ENCODE results near the gene SNX14. TPM values are rescaled to one million over a fixed set of nuclear protein-coding genes. Genes with fewer than 3 reads are reported as not detected.
"Not testable (repeated sequence)": the region's sequence is repeated elsewhere in the genome, so short reads cannot be mapped to it uniquely, and the experiment has no call there.

The SNX14 gene
- total RNA-seq (2014; rRNA removed; shearing (Covaris generic)) = 96.7 and 100 TPM in 2 replicates

GRCh38 chr6:85593438-85594196 lies at the start of gene SNX14:
Gene SNX14 (minus strand): TSS chr6:85593858. CDS start chr6:85593718, 140 bp downstream.
- H3K27ac ChIP-seq = peak within 1 kb of the TSS; percentile 78
- H3K36me3 ChIP-seq = peaks cover 18% of the 10 kb centered on the region
- DNase-seq (ENCODE audit: low read depth in 1 of 2, low spot score in 2 of 2) = peak; percentile 93 to 97
- no peaks in the 10 kb centered on the region for H3K27me3 ChIP-seq (replicated peaks)
- 0 out of 2 replicates have a peak, but pooled peaks cover 8% of the 10 kb centered on the region for H3K4me1 ChIP-seq (replicated peaks)
- no peaks in the 10 kb centered on the region for H3K9me3 ChIP-seq (replicated peaks)
- H3K4me3 ChIP-seq = peak within 1 kb of the TSS; percentile 64

- Histone ChIP-seq H3K9me3 (replicated peaks) (peaks cover 6% of the 10 kb centered on the region; the same call in 1 of the 2 replicates), H3K27ac (peak within 1 kb of the TSS; percentile 98), H3K36me3 (peaks cover 47% of the 10 kb centered on the region), H3K4me3 (peak within 1 kb of the TSS; percentile 96), H3K4me1 (replicated peaks) (peaks cover 8% of the 10 kb centered on the region), H3K27me3 (replicated peaks) (no peaks in the 10 kb centered on the region)
- peak; percentile 99 for DNase-seq (ENCODE audit: low read depth in 1 of 2, low spot score in 2 of 2)
These were observed 49.3 kb upstream of the SNX14 start, which contains the start of gene SYNCRIP for GRCh38 chr6:85642774-85643536. Gene SYNCRIP (minus strand): TSS chr6:85642886. CDS start chr6:85641439, 1,447 bp downstream.

- H3K4me1 ChIP-seq (replicated peaks) = peaks cover 11% of the 10 kb centered on the region
- peak overlapping the region; percentile 98 for H3K27ac ChIP-seq
- H3K9me3 ChIP-seq (replicated peaks) = peaks cover 6% of the 10 kb centered on the region; the same call in 1 of the 2 replicates
- H3K27me3 ChIP-seq (replicated peaks) = no peaks in the 10 kb centered on the region
- peak; percentile 39 to 54 for DNase-seq (ENCODE audit: low read depth in 1 of 2, low spot score in 2 of 2)
- H3K4me3 ChIP-seq = peak overlapping the region; percentile 96
- H3K36me3 ChIP-seq = peaks cover 55% of the 10 kb centered on the region
These were observed 48.5 kb upstream of the SNX14 start for GRCh38 chr6:85641897-85642773.

- DNase-seq (ENCODE audit: low read depth in 1 of 2, low spot score in 2 of 2) = no peak
- Histone ChIP-seq H3K36me3 (peaks cover 62% of the 10 kb centered on the region), H3K27me3 (replicated peaks) (no peaks in the 10 kb centered on the region), H3K4me1 (replicated peaks) (peaks cover 11% of the 10 kb centered on the region), H3K27ac (peak overlapping the region; percentile 98; the same call in 1 of the 2 replicates), H3K4me3 (peak overlapping the region; percentile 96), H3K9me3 (replicated peaks) (peaks cover 6% of the 10 kb centered on the region; the same call in 1 of the 2 replicates)
These were observed 47.9 kb upstream of the SNX14 start for GRCh38 chr6:85641522-85641896.

- no peak for DNase-seq (ENCODE audit: low read depth in 1 of 2, low spot score in 2 of 2)
- Histone ChIP-seq H3K4me3 (peak overlapping the region; percentile 96), H3K4me1 (replicated peaks) (peaks cover 11% of the 10 kb centered on the region), H3K27ac (no peak overlapping the region), H3K9me3 (replicated peaks) (peaks cover 6% of the 10 kb centered on the region; the same call in 1 of the 2 replicates), H3K27me3 (replicated peaks) (no peaks in the 10 kb centered on the region), H3K36me3 (peaks cover 69% of the 10 kb centered on the region)
These were observed 47.2 kb upstream of the SNX14 start for GRCh38 chr6:85640821-85641220.

- Histone ChIP-seq H3K27ac (no peak overlapping the region), H3K4me3 (no peak overlapping the region), H3K27me3 (replicated peaks) (no peaks in the 10 kb centered on the region), H3K36me3 (peaks cover 94% of the 10 kb centered on the region), H3K4me1 (replicated peaks) (peaks cover 11% of the 10 kb centered on the region; the same call in 1 of the 2 replicates), H3K9me3 (replicated peaks) (peaks cover 5% of the 10 kb centered on the region; the same call in 1 of the 2 replicates)
- no peak for DNase-seq (ENCODE audit: low read depth in 1 of 2, low spot score in 2 of 2)
These were observed 43.9 kb upstream of the SNX14 start for GRCh38 chr6:85637579-85637978.

GRCh38 chr6:85632164-85632942 lies 38.7 kb upstream of the SNX14 start:
- no peak for DNase-seq (ENCODE audit: low read depth in 1 of 2, low spot score in 2 of 2)
- Histone ChIP-seq H3K9me3 (replicated peaks) (no peaks in the 10 kb centered on the region), H3K4me3 (no peak overlapping the region), H3K4me1 (replicated peaks) (no peaks in the 10 kb centered on the region), H3K27ac (no peak overlapping the region), H3K36me3 (peaks cover 98% of the 10 kb centered on the region), H3K27me3 (replicated peaks) (no peaks in the 10 kb centered on the region)

GRCh38 chr6:85631117-85631516 lies 37.5 kb upstream of the SNX14 start:
- H3K9me3 ChIP-seq (replicated peaks); DNase-seq (ENCODE audit: low read depth in 1 of 2, low spot score in 2 of 2); H3K27me3 ChIP-seq (replicated peaks); H3K27ac ChIP-seq; H3K4me1 ChIP-seq (replicated peaks); H3K4me3 ChIP-seq: not testable (repeated sequence)
- H3K36me3 ChIP-seq = peaks cover 98% of the 10 kb centered on the region

- H3K4me3 ChIP-seq = no peak overlapping the region
- DNase-seq (ENCODE audit: low read depth in 1 of 2, low spot score in 2 of 2) = no peak
- H3K9me3 ChIP-seq (replicated peaks) = no peaks in the 10 kb centered on the region
- H3K36me3 ChIP-seq = peaks cover 97% of the 10 kb centered on the region
- H3K4me1 ChIP-seq (replicated peaks) = no peaks in the 10 kb centered on the region
- no peak overlapping the region for H3K27ac ChIP-seq
- no peaks in the 10 kb centered on the region for H3K27me3 ChIP-seq (replicated peaks)
These were observed 34.7 kb upstream of the SNX14 start for GRCh38 chr6:85628353-85628752.

GRCh38 chr6:85620308-85620707 lies 26.6 kb upstream of the SNX14 start:
- Histone ChIP-seq H3K27ac (no peak overlapping the region), H3K9me3 (replicated peaks) (no peaks in the 10 kb centered on the region), H3K4me3 (no peak overlapping the region), H3K36me3 (peaks cover 98% of the 10 kb centered on the region), H3K27me3 (replicated peaks) (no peaks in the 10 kb centered on the region), H3K4me1 (replicated peaks) (no peaks in the 10 kb centered on the region)
- DNase-seq (ENCODE audit: low read depth in 1 of 2, low spot score in 2 of 2) = no peak

- no peak for DNase-seq (ENCODE audit: low read depth in 1 of 2, low spot score in 2 of 2)
- no peak overlapping the region for H3K4me3 ChIP-seq
- no peaks in the 10 kb centered on the region for H3K9me3 ChIP-seq (replicated peaks)
- H3K36me3 ChIP-seq = peaks cover 100% of the 10 kb centered on the region
- H3K27me3 ChIP-seq (replicated peaks) = no peaks in the 10 kb centered on the region
- no peak overlapping the region for H3K27ac ChIP-seq
- H3K4me1 ChIP-seq (replicated peaks) = no peaks in the 10 kb centered on the region
These were observed 21.1 kb upstream of the SNX14 start for GRCh38 chr6:85614780-85615179.

- H3K36me3 ChIP-seq = peaks cover 100% of the 10 kb centered on the region
- DNase-seq (ENCODE audit: low read depth in 1 of 2, low spot score in 2 of 2) = no peak
- H3K9me3 ChIP-seq (replicated peaks) = no peaks in the 10 kb centered on the region
- no peaks in the 10 kb centered on the region for H3K4me1 ChIP-seq (replicated peaks)
- H3K4me3 ChIP-seq = no peak overlapping the region
- H3K27me3 ChIP-seq (replicated peaks) = no peaks in the 10 kb centered on the region
- no peak overlapping the region for H3K27ac ChIP-seq
These were observed 19.2 kb upstream of the SNX14 start for GRCh38 chr6:85612690-85613474.
